NB4 (cell line): Measurements from ENCODE around the gene CCK.

Experiments used
- POLR2A ChIP-seq: IDR thresholded peaks from 2 replicates; pipeline ENCODE4 v1.6.1; 2011; ENCODE audit warnings: mild to moderate bottlenecking; ENCODE audit not compliant: insufficient read length; ENCODE audit errors: extremely low read depth
- TF ChIP-seq, protein P1 (sequence below): IDR thresholded peaks from one replicate; pipeline ENCODE4 v1.5.1; 2012; ENCODE audit warnings: low read depth, low read length
- TF ChIP-seq, protein P2 (sequence below): IDR thresholded peaks from 2 replicates; pipeline ENCODE4 v1.6.1; 2011; ENCODE audit warnings: low read depth, low read length

DNA sequence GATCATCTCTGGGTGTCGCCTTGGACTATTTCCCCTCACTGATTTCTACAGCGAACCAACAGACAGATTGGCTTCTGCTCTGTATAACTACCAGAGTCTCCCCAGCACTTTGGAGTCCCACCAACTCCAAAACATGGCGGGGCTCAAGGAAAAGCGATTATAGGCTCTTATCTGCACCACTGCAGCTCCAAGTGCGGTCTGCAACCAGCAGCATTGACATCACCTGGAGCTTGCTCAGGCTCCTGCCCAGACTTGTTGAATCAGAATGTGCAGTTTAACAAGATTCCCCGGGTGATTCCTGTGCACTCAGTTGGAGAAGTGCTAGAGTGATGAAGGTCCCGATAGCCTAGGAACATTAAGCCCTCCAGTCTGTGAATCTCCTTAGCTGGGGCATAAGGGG lies 9.0 kb downstream of the CCK start:
- TF ChIP-seq, protein P1, sequence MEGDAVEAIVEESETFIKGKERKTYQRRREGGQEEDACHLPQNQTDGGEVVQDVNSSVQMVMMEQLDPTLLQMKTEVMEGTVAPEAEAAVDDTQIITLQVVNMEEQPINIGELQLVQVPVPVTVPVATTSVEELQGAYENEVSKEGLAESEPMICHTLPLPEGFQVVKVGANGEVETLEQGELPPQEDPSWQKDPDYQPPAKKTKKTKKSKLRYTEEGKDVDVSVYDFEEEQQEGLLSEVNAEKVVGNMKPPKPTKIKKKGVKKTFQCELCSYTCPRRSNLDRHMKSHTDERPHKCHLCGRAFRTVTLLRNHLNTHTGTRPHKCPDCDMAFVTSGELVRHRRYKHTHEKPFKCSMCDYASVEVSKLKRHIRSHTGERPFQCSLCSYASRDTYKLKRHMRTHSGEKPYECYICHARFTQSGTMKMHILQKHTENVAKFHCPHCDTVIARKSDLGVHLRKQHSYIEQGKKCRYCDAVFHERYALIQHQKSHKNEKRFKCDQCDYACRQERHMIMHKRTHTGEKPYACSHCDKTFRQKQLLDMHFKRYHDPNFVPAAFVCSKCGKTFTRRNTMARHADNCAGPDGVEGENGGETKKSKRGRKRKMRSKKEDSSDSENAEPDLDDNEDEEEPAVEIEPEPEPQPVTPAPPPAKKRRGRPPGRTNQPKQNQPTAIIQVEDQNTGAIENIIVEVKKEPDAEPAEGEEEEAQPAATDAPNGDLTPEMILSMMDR: no peak
- TF ChIP-seq POLR2A: no peak
- TF ChIP-seq, protein P2, sequence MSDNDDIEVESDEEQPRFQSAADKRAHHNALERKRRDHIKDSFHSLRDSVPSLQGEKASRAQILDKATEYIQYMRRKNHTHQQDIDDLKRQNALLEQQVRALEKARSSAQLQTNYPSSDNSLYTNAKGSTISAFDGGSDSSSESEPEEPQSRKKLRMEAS: no peak
